ENCODE data around the gene FAM120C.

Gene FAM120C

DNA sequence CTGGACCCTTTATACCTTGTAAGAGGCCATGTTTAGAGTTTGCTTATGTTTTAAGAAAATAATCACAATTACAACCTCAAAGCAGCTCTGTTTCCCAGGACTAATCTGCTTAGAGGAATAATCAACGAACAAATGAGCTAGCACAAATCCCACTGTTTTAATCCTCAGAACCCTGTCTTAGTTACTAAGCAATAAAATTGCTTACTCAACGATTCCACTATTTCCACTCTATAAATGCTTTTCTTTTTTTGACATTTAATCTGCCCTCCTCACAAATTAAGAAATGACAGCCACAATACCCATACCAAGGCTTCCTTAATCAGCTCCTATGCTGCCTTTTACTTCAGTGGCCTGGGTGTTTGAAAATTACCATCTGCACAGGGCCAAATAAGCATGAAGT lies 48.8 kb downstream of the FAM120C start:
- DNase-seq (ENCODE audit: low read depth) = no peak

DNA sequence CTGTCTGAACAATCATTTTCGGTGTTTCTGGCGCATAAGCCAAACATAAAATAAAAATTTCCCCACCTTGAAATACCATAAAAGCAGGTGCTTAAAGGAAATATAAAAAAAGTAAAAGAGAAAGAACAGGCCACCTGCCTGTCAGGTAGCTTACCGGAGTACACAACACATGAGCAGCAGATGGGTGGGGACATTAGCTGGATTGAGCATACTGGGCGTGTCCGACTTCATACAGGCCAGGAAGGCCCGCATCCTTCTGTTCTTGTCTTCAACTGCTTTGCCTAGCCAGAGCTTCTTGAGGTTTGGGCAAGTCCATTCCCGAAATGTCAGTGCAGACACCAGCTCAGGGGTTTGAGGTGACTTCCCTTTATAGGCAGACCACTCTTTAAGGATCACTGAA lies 66.7 kb downstream of the FAM120C start:
- DNase-seq (ENCODE audit: low read depth) = no peak

GRCh38 chrX:54093571-54093970 lies 89.5 kb downstream of the FAM120C start:
- no peak for DNase-seq (ENCODE audit: low read depth)

DNA sequence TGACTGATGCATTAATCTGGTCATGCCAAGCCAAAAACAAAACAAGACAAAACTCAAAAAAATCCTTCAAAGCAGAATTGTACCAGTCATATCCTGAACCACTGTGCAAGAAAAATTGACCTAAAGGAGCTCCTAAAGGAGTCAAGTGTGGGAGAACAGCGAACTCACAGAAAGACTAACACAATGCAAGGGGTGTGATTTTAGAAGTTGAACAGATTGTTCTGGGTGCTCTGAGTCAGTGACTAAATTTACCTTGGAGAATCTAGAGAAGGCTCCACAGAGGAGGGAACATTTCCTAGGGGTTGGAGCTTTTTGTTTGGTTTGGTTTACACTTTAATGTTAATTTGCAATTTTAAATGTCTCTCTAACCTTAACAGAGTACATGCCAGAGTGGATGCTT lies 89.9 kb downstream of the FAM120C start:
- no peak for DNase-seq (ENCODE audit: low read depth)

GRCh38 chrX:54090880-54091279 lies 92.2 kb downstream of the FAM120C start:
- DNase-seq (ENCODE audit: low read depth) = no peak

- DNase-seq (ENCODE audit: low read depth) = no peak
Observed at GRCh38 chrX:54089191-54089590, 93.9 kb downstream of the FAM120C start.

- no peak for DNase-seq (ENCODE audit: low read depth)
Observed at GRCh38 chrX:54087661-54088060, 95.4 kb downstream of the FAM120C start.

DNA sequence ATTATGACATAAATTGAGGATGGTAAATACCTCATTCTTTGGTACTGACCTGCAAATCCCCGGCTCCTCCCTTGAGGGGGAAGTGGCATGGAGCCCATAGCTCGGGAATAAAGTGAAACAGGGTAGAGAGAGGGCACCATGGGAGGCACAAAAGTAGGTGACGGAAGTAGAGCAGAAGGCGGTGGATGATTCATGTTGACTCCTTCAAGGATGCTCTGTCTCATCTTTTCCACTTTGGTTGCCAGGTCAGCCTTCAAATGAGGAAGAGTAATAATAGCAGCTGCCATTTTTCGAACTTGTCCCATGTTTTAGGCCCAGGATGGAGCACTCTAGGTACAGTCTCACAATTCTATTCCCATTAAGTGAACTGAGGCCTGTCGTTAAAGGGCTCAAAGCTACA lies 97.4 kb downstream of the FAM120C start:
- no peak for DNase-seq (ENCODE audit: low read depth)

GRCh38 chrX:54076903-54077302 lies 106.2 kb downstream of the FAM120C start:
- DNase-seq (ENCODE audit: low read depth) = no peak

DNA sequence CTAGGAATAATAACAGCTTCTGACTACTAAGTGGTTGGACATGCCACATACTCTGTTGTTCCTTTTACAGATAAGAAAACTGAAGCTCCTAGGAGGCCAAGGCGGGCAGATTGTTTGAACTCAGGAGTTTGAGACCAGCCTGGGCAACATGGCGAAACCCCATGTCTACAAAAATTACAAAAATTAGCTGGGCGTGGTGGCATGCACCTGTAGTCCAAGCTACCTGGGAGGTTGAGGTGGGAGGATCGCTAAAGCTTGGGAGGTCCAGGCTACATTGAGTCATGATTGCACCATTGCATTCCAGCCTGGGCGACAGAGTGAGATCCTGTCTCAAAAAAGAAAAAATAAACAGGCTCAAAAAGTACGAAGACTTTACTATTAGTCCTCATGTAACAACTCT lies 108.2 kb downstream of the FAM120C start:
- DNase-seq (ENCODE audit: low read depth) = no peak

- DNase-seq (ENCODE audit: low read depth) = no peak
Observed at GRCh38 chrX:54067766-54068165, 115.3 kb downstream of the FAM120C start.

DNA sequence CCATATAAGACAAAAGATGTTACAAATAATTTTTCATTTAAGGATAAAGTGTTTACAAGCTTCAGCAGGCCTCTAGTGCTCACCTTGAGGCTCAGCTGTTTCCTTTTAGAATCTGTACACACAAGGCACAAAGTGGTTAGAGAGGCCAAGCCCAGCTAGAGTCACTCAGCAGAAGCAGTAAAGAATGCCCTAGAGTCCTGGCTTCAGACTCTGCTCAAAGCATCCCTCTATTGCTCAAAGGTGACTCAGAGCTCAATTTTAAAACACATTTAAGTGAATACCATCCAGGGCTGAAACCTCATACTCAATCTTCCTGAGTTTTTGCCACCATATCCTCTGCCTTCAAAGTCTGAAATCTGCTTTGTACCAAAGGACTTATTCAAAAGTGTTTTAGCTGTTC lies 116.2 kb downstream of the FAM120C start:
- DNase-seq (ENCODE audit: low read depth) = no peak

GRCh38 chrX:54064564-54064963 lies 118.5 kb downstream of the FAM120C start:
- DNase-seq (ENCODE audit: low read depth) = no peak

DNA sequence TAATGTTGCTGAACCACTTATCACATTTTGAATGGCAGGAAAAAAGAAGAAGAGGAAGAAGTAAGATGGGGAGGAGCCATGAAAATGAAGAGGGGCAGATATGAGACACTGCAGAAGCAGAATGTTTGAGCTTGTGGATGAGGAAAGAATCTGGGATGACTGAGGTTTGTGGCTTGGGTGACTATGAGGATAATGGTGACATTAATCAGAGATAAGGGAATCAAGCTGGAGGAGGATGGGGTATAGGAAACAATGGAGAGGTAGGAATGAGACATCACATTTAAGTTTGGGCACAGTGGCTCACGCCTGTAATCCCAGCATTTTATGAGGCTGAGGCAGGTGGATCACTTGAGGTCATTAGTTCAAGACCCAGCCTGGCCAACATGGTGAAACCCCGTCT lies 119.7 kb downstream of the FAM120C start:
- no peak for DNase-seq (ENCODE audit: low read depth)

DNA sequence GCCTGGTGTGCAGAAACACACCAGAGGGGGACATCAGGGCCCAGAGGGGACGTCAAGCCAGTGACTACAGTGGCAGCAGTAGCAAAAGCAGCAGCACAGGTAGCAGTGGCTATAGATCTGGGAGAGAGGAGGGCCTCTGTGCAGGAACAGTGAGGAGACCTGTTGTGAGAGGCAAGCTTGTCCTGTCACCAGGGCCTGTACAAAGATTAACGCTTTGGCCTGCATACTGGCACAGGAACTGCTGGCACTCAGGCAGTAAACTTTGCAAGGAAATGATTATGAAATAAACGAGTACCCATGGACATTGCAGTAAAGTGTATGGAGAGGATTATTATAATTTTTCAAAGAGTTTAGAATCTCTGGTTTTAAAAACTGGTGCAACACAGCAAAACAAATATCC lies 133.3 kb downstream of the FAM120C start:
- no peak for DNase-seq (ENCODE audit: low read depth)

- DNase-seq (ENCODE audit: low read depth) = no peak
Observed at GRCh38 chrX:54048412-54048811, 134.6 kb downstream of the FAM120C start.

DNA sequence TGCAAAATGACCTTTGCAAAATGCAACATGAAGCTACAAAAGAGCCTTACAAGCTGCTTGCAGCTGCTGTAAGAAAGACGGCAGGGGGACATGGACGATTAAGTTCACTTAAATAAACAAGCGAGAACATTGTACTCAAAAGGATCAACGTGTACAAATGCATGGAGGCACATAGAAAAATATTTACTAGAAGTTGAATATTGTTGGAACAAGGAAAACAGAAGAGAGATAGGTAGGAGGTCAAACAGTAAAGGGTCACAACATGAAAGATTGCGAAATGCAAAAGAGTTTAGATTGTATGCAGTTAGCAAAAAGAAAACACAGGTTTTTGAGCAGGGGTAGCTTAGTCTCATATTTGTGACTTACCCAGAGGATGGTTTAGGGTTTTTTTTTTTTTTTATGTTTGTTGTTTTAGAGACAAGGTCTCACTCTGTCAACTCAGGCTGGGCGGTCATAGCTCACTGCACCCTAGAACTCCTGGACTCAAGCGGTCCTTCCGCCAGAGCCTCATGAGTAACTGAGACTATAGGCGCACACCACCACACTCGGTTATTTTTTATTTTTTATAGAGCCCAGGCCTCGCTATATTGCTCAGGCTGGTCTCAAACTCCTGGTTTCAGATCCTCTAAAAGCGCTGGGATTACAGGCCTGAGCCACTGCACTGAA lies 137.4 kb downstream of the FAM120C start:
- no peak for DNase-seq (ENCODE audit: low read depth)

DNA sequence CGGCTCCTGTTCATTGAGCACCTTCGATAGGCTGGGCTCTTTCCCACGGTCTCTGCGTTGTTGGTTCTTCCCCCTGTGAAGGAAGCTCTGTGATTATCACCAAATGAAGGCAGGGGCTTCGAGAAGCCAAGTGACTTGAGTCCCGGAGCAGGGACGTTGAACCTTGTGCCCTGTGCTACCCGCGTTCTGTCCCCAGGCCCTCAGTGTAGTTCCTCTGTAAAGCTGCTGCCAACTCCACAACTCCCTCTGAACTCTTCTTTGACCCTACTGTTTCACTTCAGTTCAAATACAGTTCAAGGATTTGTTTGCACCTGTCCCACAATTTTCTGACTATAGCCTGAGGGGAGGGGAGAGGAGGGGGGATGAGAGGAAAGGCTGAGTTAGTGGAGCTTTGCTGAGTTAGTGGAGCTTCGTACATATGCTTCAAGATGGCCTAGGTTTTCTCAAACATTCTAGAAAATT lies 138.1 kb downstream of the FAM120C start:
- DNase-seq (ENCODE audit: low read depth) = no peak

- DNase-seq (ENCODE audit: low read depth) = peak; percentile 90
Observed at GRCh38 chrX:54044126-54044876, 138.8 kb downstream of the FAM120C start, which contains the start of gene PHF8. Gene PHF8, minus strand, starts transcription at chrX:54044473. Its CDS starts 1,745 bp downstream, at chrX:54042728.

DNA sequence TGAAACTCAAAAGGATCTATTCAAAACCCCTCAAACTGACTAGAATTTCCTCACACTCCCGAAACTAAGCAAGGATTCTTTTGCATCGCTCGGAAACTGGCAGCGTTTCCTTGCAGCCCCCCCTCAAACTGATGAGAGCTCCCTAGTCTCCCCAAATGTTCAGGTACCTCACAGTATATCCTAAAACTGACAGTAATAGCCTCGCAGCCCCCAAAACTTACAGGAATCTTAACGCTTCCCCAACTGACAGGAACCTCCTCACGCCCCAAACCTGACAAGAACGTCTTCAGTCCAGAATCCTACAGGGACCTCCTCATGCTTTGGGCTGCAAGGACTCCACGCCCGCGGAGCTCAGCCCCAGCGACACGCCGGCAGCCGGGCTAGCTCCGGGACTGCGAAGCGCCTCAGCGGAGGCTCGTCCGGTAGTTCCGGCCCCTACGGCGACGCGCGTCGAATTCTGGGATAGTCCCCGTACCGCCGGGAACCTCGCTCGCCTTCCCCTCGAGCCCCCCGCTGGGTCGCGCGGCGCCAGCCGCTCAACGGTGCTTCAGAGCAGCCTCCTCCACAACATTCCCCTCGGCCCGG lies 139.4 kb downstream of the FAM120C start:
- DNase-seq (ENCODE audit: low read depth) = no peak

DNA sequence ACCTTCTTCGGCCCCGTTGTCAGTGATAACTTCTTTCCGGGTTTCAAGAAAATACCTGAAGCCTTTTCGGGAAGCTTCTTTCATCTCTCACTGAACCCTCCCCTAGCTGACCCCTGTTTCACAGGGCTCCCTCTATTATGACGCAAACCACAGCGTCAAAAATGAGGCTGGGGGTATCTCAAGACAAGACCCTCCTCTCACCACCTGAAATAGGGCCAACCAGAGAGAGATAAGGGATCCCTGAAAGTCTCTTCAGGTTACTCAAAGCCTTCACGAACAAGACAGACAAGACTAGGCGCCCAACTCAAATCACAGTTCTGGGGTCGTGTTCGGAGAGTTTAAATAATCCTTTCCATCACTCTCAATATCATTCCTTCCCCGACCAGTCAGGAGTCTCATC lies 140.0 kb downstream of the FAM120C start:
- no peak for DNase-seq (ENCODE audit: low read depth)

GRCh38 chrX:54042609-54043021 lies 140.4 kb downstream of the FAM120C start:
- DNase-seq (ENCODE audit: low read depth) = no peak

- no peak for DNase-seq (ENCODE audit: low read depth)
Observed at GRCh38 chrX:54030329-54030728, 152.7 kb downstream of the FAM120C start.

All from CMK (cell line).